ENCODE data around the gene GDPGP1.
"Not testable (repeated sequence)": the region's sequence is repeated elsewhere in the genome, so short reads cannot be mapped to it uniquely, and the experiment has no call there.

Gene GDPGP1

GRCh38 chr15:90234096-90234988, at the start of gene GDPGP1:
Gene GDPGP1, plus strand, starts transcription at chr15:90234209. Its CDS starts 6,700 bp downstream, at chr15:90240909.
- peak; percentile 31 for DNase-seq (ENCODE audit: low spot score)

DNA sequence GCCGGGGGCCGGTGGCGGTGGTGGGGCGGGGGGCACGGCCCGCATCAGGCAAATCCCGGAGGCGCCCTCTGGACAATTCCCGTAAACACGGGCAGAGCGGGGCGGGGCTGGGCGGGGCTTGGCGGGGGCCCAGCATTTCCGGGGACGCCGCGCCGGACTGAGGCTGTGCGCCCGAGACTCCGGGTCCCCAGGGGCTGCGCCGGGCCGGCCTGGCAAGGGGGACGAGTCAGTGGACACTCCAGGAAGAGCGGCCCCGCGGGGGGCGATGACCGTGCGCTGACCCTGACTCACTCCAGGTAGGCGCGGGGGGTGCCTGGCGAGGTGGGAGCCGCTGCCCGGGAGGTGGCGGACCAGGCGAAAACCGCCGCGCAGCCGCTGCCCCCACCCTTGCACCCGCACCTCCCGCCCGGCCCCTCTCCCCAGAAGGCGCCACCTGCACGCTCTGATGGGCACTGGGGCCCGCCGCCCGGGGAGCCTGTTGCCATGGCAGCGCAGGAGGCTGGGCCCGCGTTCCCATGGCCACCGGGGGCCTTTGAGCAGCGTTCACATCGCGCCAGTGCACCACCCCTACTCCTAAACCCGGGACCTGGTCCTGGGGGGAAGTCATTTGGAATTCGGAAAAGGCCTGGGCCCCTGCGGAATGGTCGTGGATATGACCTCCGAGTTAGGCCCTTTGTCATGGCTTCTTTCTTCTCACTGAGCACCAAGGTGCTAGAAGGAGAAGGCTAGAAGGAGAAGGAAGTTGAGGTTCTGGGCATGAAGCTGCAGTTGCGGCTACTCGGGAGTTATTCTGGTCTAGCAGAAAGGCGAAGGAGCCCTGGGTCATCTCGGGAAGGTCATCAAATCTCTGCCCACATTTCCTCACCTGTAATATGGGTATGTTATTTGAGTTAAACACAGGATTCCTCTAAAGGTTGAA, 49.0 kb upstream of the GDPGP1 start:
- peak; percentile 64 for DNase-seq (ENCODE audit: low spot score)

DNA sequence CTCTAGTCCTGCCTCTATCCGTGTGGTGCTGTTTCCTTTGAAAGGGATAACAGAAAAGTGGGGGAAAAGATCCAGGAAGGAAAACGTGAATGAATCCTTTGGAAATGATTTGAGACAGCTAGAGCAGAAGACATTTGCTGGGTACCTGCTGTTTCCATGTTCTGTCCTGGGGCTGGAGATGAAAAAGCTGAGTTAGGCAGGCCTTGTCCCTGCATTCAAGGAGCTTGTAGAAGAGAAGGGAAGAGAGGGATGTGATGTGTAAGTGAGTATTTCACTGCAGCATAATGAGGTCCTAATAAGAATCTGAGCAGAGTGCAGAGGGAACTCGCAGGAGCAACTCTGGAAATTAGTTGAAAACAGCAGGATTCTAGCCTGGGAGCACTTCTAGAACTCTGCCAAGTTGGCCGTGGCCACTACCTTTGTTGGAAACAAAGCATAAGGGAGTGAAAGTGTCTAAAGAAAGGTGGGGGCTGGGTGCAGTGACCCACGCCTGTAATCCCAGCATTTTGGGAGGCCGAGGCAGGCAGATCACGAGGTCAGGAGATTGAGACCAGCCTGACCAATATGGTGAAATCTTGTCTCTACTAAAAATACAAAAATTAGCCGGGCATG, 46.6 kb upstream of the GDPGP1 start:
- no peak for DNase-seq (ENCODE audit: low spot score)

DNA sequence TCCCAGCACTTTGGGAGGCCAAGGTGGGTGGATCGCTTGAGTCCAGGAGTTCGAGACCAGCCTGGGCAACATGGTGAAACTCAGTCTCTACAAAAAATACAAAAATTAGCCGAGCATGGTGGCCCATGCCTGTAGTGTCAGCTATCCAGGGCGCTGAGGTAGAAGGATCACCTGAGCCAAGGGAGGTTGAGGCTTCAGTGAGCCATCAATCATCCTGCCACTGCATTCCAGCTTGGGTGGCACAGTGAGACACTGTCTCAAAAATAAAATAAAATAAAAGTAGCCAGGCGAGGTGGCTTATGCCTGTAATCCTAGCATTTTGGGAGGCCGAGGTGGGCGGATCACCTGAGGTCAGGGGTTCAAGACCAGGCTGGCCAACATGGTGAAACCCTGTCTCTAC, 45.9 kb upstream of the GDPGP1 start:
- DNase-seq (ENCODE audit: low spot score) = not testable (repeated sequence)

- no peak for DNase-seq (ENCODE audit: low spot score)
Measured at GRCh38 chr15:90188914-90189748, 44.9 kb upstream of the GDPGP1 start.

DNA sequence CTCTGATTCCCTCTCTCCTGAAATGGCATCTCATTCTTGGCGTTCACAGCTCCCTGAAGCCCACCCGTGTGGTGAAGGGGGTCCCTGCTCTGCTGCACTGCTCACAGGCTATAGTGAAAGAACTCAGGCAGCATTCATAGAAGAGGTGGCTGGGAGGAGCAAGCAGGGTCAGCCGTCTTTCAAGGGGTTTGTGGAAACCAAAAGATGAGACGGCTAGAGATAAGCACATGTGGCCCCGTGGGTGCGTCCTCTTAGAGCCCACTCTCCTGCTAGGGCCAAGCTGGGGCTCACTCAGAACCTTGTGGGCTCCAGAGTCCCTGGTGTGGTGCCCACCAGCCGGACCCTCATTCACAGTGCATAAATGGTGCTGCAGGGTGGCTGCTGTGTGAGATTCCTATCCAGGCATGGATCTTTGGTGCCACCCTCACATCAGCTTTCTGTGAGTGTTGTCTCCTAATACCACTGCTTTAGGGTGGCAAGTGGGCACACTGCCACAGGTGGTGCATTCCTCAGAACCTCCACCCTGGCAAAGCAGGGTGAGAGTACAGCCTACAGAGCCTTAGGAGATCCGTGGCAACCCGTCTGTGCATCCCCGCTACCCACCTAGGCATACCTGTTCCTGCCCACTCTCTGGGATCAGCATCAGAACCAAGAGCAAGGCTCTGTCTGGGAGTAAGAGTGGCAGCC, 44.1 kb upstream of the GDPGP1 start:
- DNase-seq (ENCODE audit: low spot score) = no peak

GRCh38 chr15:90190606-90191343, 43.2 kb upstream of the GDPGP1 start:
- no peak for DNase-seq (ENCODE audit: low spot score)

DNA sequence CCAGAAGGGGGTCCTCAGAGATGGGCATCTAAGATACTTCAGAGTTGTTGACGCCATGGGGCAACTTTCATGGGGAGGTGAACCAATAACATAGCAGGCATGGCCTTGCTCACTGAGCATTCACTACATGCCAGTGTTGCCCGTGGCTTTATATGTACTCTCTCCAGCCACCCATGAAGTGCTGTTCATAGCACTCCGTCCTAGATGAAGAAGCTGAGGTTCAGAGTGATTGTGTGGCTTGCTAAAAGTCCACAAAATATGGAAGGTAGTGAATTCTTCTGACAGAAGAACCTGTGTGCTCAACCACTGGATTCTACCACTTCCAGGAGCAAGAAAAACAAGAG, 42.7 kb upstream of the GDPGP1 start:
- DNase-seq (ENCODE audit: low spot score) = no peak

GRCh38 chr15:90191794-90192509, 42.1 kb upstream of the GDPGP1 start:
- no peak for DNase-seq (ENCODE audit: low spot score)

- no peak for DNase-seq (ENCODE audit: low spot score)
Measured at GRCh38 chr15:90192961-90193786, 40.8 kb upstream of the GDPGP1 start.

GRCh38 chr15:90194655-90195054, 39.4 kb upstream of the GDPGP1 start:
- DNase-seq (ENCODE audit: low spot score) = no peak

DNA sequence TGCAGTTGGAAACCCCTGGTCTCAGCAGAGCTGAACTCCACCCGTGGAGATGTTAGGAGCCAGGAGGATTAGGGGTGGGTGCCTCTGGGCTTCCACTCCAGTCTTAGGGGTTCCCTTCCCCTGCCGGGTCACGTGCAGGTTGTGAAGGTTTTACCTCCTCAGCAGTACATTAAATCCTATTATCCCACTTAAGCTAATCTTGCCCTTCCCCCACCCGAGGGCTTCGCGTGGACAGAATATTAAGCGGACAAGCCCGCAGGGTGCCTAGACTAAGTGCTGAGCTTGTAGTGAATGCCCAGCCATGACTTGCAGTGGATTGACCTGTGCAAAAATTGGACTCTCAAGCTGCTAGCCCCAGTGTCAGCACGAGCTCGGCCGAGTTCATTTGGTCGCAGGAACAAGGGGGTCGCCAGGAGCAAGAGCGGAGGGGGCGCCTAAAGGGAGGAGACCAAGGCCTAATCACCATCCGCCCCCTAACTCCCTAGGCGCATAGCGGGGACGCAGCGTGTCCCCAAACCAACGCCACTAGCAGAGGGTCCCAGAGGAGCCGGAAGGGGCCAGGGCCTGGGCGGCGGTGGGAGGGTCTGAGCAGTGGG, 33.4 kb upstream of the GDPGP1 start:
- no peak for DNase-seq (ENCODE audit: low spot score)

DNA sequence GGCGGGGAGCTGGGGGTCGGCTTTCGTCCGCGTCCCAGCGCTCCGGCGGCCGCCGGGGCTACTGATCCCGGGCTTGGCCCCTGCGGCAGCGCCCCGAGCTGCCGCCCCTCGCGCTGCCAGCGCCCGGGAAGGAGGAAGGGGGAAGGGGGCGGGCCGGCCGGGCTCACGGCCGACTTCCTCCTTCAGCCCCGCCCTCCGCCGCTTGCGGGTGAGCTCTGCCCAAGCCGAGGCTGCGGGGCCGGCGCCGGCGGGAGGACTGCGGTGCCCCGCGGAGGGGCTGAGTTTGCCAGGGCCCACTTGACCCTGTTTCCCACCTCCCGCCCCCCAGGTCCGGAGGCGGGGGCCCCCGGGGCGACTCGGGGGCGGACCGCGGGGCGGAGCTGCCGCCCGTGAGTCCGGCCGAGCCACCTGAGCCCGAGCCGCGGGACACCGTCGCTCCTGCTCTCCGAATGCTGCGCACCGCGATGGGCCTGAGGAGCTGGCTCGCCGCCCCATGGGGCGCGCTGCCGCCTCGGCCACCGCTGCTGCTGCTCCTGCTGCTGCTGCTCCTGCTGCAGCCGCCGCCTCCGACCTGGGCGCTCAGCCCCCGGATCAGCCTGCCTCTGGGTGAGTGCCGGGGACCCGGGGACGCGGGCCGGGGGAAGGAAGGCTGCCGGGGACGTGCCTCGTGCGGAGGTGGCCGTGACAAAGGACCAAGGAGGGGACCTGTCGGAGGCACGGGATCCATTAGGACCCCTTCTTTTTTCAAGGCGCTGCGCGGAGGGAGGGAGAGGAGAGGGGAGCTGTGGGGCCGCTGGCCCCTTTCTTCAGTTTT, 32.7 kb upstream of the GDPGP1 start, which contains the start of gene SEMA4B:
Gene SEMA4B (plus strand): TSS at position 201 of the 814 bp plus-strand sequence. CDS start 249 bp downstream, at position 450.
- peak; percentile 63 for DNase-seq (ENCODE audit: low spot score)

GRCh38 chr15:90201944-90202375, 32.0 kb upstream of the GDPGP1 start:
- DNase-seq (ENCODE audit: low spot score) = peak; percentile 18

- no peak for DNase-seq (ENCODE audit: low spot score)
Measured at GRCh38 chr15:90202929-90203328, 31.1 kb upstream of the GDPGP1 start.

GRCh38 chr15:90203473-90203872, 30.5 kb upstream of the GDPGP1 start:
- no peak for DNase-seq (ENCODE audit: low spot score)

- peak; percentile 15 for DNase-seq (ENCODE audit: low spot score)
Measured at GRCh38 chr15:90203922-90204321, 30.1 kb upstream of the GDPGP1 start.
